ENCODE results near the gene FMNL3. TPM values are rescaled to one million over a fixed set of nuclear protein-coding genes. Genes with fewer than 3 reads are reported as not detected.

The FMNL3 gene
- total RNA-seq, 1 experiment from 2014 or later, result 3.5 TPM

DNA sequence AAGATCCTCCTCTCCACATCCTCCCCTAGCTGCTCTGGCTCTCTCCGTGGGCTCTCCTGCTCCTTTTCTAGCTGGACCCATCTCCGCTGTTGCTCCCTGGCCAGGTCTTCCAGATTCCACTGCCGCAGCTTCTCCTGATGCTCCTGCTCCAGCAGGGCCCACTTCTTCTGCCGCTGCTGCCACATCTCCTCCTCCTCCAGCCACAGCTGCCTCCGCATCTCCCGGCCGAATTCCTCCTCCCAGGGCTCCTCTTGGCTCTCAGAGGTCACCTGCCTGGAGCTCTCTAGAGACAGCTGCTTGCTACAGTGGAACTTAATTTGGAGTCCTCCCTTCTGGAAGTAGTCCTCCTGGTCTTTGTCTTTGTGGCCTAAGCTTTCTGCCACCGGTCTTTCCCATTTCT lies 107.2 kb downstream of the FMNL3 start:
- H3K9me2 ChIP-seq (ENCODE audit: insufficient read depth), result no peaks in the 10 kb centered on the region
- no peaks in the 10 kb centered on the region for H3K9me3 ChIP-seq (ENCODE audit: control insufficient read depth in 1 of 2, insufficient read depth in 1 of 2, low read depth in 1 of 2, low read length in 2 of 2)
- no peak overlapping the region for H3K9ac ChIP-seq (ENCODE audit: low read length)
- no peak overlapping the region for H3K4me3 ChIP-seq (replicated peaks in 1 of 2; ENCODE audit: low read depth in 1 of 2, low read length in 2 of 2)
- no peaks in the 10 kb centered on the region for H4K20me1 ChIP-seq (ENCODE audit: insufficient read depth)
- DNase-seq (ENCODE audit: low read depth, low spot score), result no peak
- no TSS peak for BruUV-seq (replicated peaks)
- TF ChIP-seq ZNF274 (IDR thresholded peaks at IDR 0.05; ENCODE audit: low read depth, low read length) (no peak), JUND (IDR thresholded peaks at IDR 0.05) (no peak), TCF7L2 (IDR thresholded peaks at IDR 0.05; ENCODE audit: borderline replicate concordance, extremely low read depth, insufficient read depth, insufficient read length) (no peak)
- TF ChIP-seq, protein P1, sequence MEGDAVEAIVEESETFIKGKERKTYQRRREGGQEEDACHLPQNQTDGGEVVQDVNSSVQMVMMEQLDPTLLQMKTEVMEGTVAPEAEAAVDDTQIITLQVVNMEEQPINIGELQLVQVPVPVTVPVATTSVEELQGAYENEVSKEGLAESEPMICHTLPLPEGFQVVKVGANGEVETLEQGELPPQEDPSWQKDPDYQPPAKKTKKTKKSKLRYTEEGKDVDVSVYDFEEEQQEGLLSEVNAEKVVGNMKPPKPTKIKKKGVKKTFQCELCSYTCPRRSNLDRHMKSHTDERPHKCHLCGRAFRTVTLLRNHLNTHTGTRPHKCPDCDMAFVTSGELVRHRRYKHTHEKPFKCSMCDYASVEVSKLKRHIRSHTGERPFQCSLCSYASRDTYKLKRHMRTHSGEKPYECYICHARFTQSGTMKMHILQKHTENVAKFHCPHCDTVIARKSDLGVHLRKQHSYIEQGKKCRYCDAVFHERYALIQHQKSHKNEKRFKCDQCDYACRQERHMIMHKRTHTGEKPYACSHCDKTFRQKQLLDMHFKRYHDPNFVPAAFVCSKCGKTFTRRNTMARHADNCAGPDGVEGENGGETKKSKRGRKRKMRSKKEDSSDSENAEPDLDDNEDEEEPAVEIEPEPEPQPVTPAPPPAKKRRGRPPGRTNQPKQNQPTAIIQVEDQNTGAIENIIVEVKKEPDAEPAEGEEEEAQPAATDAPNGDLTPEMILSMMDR (IDR thresholded peaks at IDR 0.05 in 2 of 3, conservative IDR thresholded peaks at IDR 0.05 in 1 of 3; ENCODE audit: borderline replicate concordance in 1 of 3, insufficient read depth in 1 of 3, low read depth in 2 of 3, low read length in 2 of 3), result no peak
- no peaks in the 10 kb centered on the region for H3K27me3 ChIP-seq (ENCODE audit: insufficient read depth, low read length)
- ChIA-PET CTCF (no interaction called here), POLR2A (no interaction called here), RAD21 (ENCODE audit: low non-redundant PET in 1 of 2, low total read pairs in 2 of 2, uncharacterized antibody in 2 of 2, unreplicated experiment in 2 of 2) (no interaction called here)
- intact Hi-C loops (cut with micrococcal nuclease), result no loop called here
- H2AFZ ChIP-seq (ENCODE audit: low read depth, low read length, poor library complexity, severe bottlenecking), result no peak overlapping the region
- no peak overlapping the region for H3K27ac ChIP-seq (ENCODE audit: low read depth, low read length)
- H3K36me3 ChIP-seq (ENCODE audit: control insufficient read depth in 1 of 2, insufficient read depth in 2 of 2, low read length in 2 of 2), result no peaks in the 10 kb centered on the region
- no peak for ATAC-seq
- H3K4me1 ChIP-seq (ENCODE audit: control insufficient read depth in 1 of 2, insufficient read depth in 2 of 2, low read length in 2 of 2), result no peaks in the 10 kb centered on the region
- H3K79me2 ChIP-seq (ENCODE audit: insufficient read depth, low read length), result no peaks in the 10 kb centered on the region
- H3K4me2 ChIP-seq (ENCODE audit: low read length), result no peak overlapping the region

DNA sequence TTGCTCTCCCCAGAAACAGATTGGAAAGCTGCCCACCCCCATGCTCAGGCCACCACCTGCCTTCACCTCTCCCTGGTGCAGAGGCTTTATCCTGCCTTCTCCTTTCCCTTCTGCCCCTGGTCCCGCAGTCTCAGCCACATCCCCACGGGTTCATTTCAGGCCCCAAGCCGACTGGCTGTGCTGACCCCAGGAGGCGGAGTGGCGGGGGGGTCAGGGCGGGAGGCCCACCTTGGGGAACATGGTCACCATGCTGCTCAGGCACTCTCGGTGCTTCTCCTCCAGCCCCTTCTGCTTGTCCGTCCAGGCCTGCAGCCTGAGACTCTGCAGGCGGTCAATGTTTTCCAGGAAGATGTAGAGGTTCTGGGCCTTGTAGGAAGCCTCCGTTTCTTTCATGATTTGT lies 108.7 kb downstream of the FMNL3 start:
- TF ChIP-seq TCF7L2 (IDR thresholded peaks at IDR 0.05; ENCODE audit: borderline replicate concordance, extremely low read depth, insufficient read depth, insufficient read length) (no peak), SP1 (IDR thresholded peaks at IDR 0.05; ENCODE audit: low read depth) (no peak), POLR2AphosphoS5 (IDR thresholded peaks at IDR 0.05; ENCODE audit: low read depth, low read length) (no peak), JUND (IDR thresholded peaks at IDR 0.05) (no peak), EGR1 (IDR thresholded peaks at IDR 0.05; ENCODE audit: low read depth) (no peak), ELF1 (IDR thresholded peaks at IDR 0.05; ENCODE audit: borderline replicate concordance, low read depth) (no peak), FOSL1 (IDR thresholded peaks at IDR 0.05; ENCODE audit: low read depth) (no peak)
- TF ChIP-seq, protein P2, sequence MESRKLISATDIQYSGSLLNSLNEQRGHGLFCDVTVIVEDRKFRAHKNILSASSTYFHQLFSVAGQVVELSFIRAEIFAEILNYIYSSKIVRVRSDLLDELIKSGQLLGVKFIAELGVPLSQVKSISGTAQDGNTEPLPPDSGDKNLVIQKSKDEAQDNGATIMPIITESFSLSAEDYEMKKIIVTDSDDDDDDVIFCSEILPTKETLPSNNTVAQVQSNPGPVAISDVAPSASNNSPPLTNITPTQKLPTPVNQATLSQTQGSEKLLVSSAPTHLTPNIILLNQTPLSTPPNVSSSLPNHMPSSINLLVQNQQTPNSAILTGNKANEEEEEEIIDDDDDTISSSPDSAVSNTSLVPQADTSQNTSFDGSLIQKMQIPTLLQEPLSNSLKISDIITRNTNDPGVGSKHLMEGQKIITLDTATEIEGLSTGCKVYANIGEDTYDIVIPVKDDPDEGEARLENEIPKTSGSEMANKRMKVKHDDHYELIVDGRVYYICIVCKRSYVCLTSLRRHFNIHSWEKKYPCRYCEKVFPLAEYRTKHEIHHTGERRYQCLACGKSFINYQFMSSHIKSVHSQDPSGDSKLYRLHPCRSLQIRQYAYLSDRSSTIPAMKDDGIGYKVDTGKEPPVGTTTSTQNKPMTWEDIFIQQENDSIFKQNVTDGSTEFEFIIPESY (IDR thresholded peaks at IDR 0.05; ENCODE audit: extremely low read depth, insufficient replicate concordance, low read length), result no peak
- TF ChIP-seq, protein P3, sequence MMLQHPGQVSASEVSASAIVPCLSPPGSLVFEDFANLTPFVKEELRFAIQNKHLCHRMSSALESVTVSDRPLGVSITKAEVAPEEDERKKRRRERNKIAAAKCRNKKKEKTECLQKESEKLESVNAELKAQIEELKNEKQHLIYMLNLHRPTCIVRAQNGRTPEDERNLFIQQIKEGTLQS (IDR thresholded peaks at IDR 0.05), result no peak
- H3K9me2 ChIP-seq (ENCODE audit: insufficient read depth), result no peaks in the 10 kb centered on the region
- H3K36me3 ChIP-seq (ENCODE audit: control insufficient read depth in 1 of 2, insufficient read depth in 2 of 2, low read length in 2 of 2), result no peaks in the 10 kb centered on the region
- H3K4me3 ChIP-seq (replicated peaks in 1 of 2; ENCODE audit: low read depth in 1 of 2, low read length in 2 of 2), result no peak overlapping the region
- H3K79me2 ChIP-seq (ENCODE audit: insufficient read depth, low read length), result no peaks in the 10 kb centered on the region
- H3K9ac ChIP-seq (ENCODE audit: low read length), result no peak overlapping the region
- no peak overlapping the region for H3K4me2 ChIP-seq (ENCODE audit: low read length)
- no peak overlapping the region for H2AFZ ChIP-seq (ENCODE audit: low read depth, low read length, poor library complexity, severe bottlenecking)
- ChIA-PET RAD21 (ENCODE audit: low non-redundant PET in 1 of 2, low total read pairs in 2 of 2, uncharacterized antibody in 2 of 2, unreplicated experiment in 2 of 2) (no interaction called here), CTCF (no interaction called here), POLR2A (interaction anchor here (0.8 kb wide), 1 partner anchor 232 kb away, joined by 4 read pairs; the partner anchor contains the start of gene SPATS2)
- H4K20me1 ChIP-seq (ENCODE audit: insufficient read depth), result no peaks in the 10 kb centered on the region
- ATAC-seq, result no peak
- no TSS peak for BruUV-seq (replicated peaks)
- no peak overlapping the region for H3K27ac ChIP-seq (ENCODE audit: low read depth, low read length)
- H3K9me3 ChIP-seq (ENCODE audit: control insufficient read depth in 1 of 2, insufficient read depth in 1 of 2, low read depth in 1 of 2, low read length in 2 of 2), result no peaks in the 10 kb centered on the region
- H3K4me1 ChIP-seq (ENCODE audit: control insufficient read depth in 1 of 2, insufficient read depth in 2 of 2, low read length in 2 of 2), result no peaks in the 10 kb centered on the region
- intact Hi-C loops (cut with micrococcal nuclease), result no loop called here
- no peaks in the 10 kb centered on the region for H3K27me3 ChIP-seq (ENCODE audit: insufficient read depth, low read length)
- DNase-seq (ENCODE audit: low read depth, low spot score), result no peak
